ENCODE measurements around the gene SLC30A5. TPM values are rescaled to one million over a fixed set of nuclear protein-coding genes. Genes with fewer than 3 reads are reported as not detected.

Gene SLC30A5
- total RNA-seq, 1 experiment from 2014 or later: 61.8 TPM

- POLR2A ChIA-PET: no interaction called here
- CTCF ChIA-PET: interaction anchor here (1.6 kb wide), 1 partner anchor 22 kb away, joined by 5 read pairs; the partner anchor contains the start of gene SLC30A5
- Mint-ChIP-seq H3K27ac (ENCODE audit: low read depth, unreplicated experiment) (no peak overlapping the region), H3K27me3 (ENCODE audit: insufficient read depth, unreplicated experiment) (no peaks in the 10 kb centered on the region), H3K36me3 (ENCODE audit: insufficient read depth, unreplicated experiment) (peaks cover 75% of the 10 kb centered on the region), H3K4me1 (ENCODE audit: insufficient read depth, unreplicated experiment) (no peaks in the 10 kb centered on the region), H3K4me3 (ENCODE audit: unreplicated experiment) (no peak overlapping the region), H3K9me3 (ENCODE audit: unreplicated experiment) (no peaks in the 10 kb centered on the region)
- no peak for DNase-seq (ENCODE audit: unreplicated experiment)
- intact Hi-C loops (cut with micrococcal nuclease): no loop called here
- no peak for TF ChIP-seq CTCF (IDR thresholded peaks at IDR 0.05; ENCODE audit: unreplicated experiment)
- BruUV-seq (replicated peaks): no TSS peak
Observed at GRCh38 chr5:69115526-69115925, 21.7 kb downstream of the SLC30A5 start.

- H3K4me1 Mint-ChIP-seq (ENCODE audit: insufficient read depth, unreplicated experiment): no peaks in the 10 kb centered on the region
- POLR2A ChIA-PET: no interaction called here
- no peak overlapping the region for H3K4me3 Mint-ChIP-seq (ENCODE audit: unreplicated experiment)
- peak; percentile 45 for DNase-seq (ENCODE audit: unreplicated experiment)
- TF ChIP-seq CTCF (IDR thresholded peaks at IDR 0.05; ENCODE audit: unreplicated experiment): no peak
- no peaks in the 10 kb centered on the region for H3K9me3 Mint-ChIP-seq (ENCODE audit: unreplicated experiment)
- CTCF ChIA-PET: no interaction called here
- peaks cover 81% of the 10 kb centered on the region for H3K36me3 Mint-ChIP-seq (ENCODE audit: insufficient read depth, unreplicated experiment)
- intact Hi-C loops (cut with micrococcal nuclease): no loop called here
- no peak overlapping the region for H3K27ac Mint-ChIP-seq (ENCODE audit: low read depth, unreplicated experiment)
- no peaks in the 10 kb centered on the region for H3K27me3 Mint-ChIP-seq (ENCODE audit: insufficient read depth, unreplicated experiment)
- no TSS peak for BruUV-seq (replicated peaks)
Observed at GRCh38 chr5:69129413-69129812, 35.6 kb downstream of the SLC30A5 start.

GRCh38 chr5:69130241-69130640, 36.4 kb downstream of the SLC30A5 start:
- no peak for TF ChIP-seq CTCF (IDR thresholded peaks at IDR 0.05; ENCODE audit: unreplicated experiment)
- POLR2A ChIA-PET: no interaction called here
- Mint-ChIP-seq H3K4me3 (ENCODE audit: unreplicated experiment) (no peak overlapping the region), H3K27ac (ENCODE audit: low read depth, unreplicated experiment) (no peak overlapping the region), H3K9me3 (ENCODE audit: unreplicated experiment) (no peaks in the 10 kb centered on the region), H3K36me3 (ENCODE audit: insufficient read depth, unreplicated experiment) (peaks cover 80% of the 10 kb centered on the region), H3K27me3 (ENCODE audit: insufficient read depth, unreplicated experiment) (no peaks in the 10 kb centered on the region), H3K4me1 (ENCODE audit: insufficient read depth, unreplicated experiment) (no peaks in the 10 kb centered on the region)
- intact Hi-C loops (cut with micrococcal nuclease): no loop called here
- CTCF ChIA-PET: no interaction called here
- BruUV-seq (replicated peaks): no TSS peak
- no peak for DNase-seq (ENCODE audit: unreplicated experiment)

GRCh38 chr5:69131304-69131703, 37.5 kb downstream of the SLC30A5 start:
- BruUV-seq (replicated peaks): no TSS peak
- H3K4me1 Mint-ChIP-seq (ENCODE audit: insufficient read depth, unreplicated experiment): no peaks in the 10 kb centered on the region
- no peaks in the 10 kb centered on the region for H3K9me3 Mint-ChIP-seq (ENCODE audit: unreplicated experiment)
- ChIA-PET CTCF (no interaction called here), POLR2A (no interaction called here)
- H3K36me3 Mint-ChIP-seq (ENCODE audit: insufficient read depth, unreplicated experiment): peaks cover 71% of the 10 kb centered on the region
- no peak for DNase-seq (ENCODE audit: unreplicated experiment)
- intact Hi-C loops (cut with micrococcal nuclease): no loop called here
- H3K27ac Mint-ChIP-seq (ENCODE audit: low read depth, unreplicated experiment): no peak overlapping the region
- H3K27me3 Mint-ChIP-seq (ENCODE audit: insufficient read depth, unreplicated experiment): no peaks in the 10 kb centered on the region
- TF ChIP-seq CTCF (IDR thresholded peaks at IDR 0.05; ENCODE audit: unreplicated experiment): no peak
- no peak overlapping the region for H3K4me3 Mint-ChIP-seq (ENCODE audit: unreplicated experiment)
